HG03095 (cell line): Measurements from ENCODE around the gene LRP8.
"Not testable (repeated sequence)": the region's sequence is repeated elsewhere in the genome, so short reads cannot be mapped to it uniquely, and the experiment has no call there.

Source experiments
- ATAC-seq: cut with Tn5 transposase; IDR thresholded peaks from one replicate; pipeline ENCODE4 v1.9.1; 2021; ENCODE audit warnings: moderate library complexity; ENCODE audit not compliant: unreplicated experiment

LRP8 gene

GRCh38 chr1:53285969-53286760, 41.7 kb downstream of the LRP8 start:
- ATAC-seq, result no peak

- no peak for ATAC-seq
Observed at GRCh38 chr1:53285546-53285945, 42.3 kb downstream of the LRP8 start.

- no peak for ATAC-seq
Observed at GRCh38 chr1:53284224-53285020, 43.4 kb downstream of the LRP8 start.

- not testable (repeated sequence) for ATAC-seq
Observed at GRCh38 chr1:53283156-53283555, 44.7 kb downstream of the LRP8 start.

GRCh38 chr1:53281133-53281532, 46.7 kb downstream of the LRP8 start:
- no peak for ATAC-seq

- ATAC-seq, result no peak
Observed at GRCh38 chr1:53280496-53280895, 47.4 kb downstream of the LRP8 start.

- no peak for ATAC-seq
Observed at GRCh38 chr1:53279296-53280200, 48.3 kb downstream of the LRP8 start.

- no peak for ATAC-seq
Observed at GRCh38 chr1:53278298-53278725, 49.6 kb downstream of the LRP8 start.

GRCh38 chr1:53277326-53277725, 50.5 kb downstream of the LRP8 start:
- no peak for ATAC-seq

GRCh38 chr1:53276902-53277281, 51.0 kb downstream of the LRP8 start:
- no peak for ATAC-seq

- ATAC-seq, result no peak
Observed at GRCh38 chr1:53276153-53276901, 51.5 kb downstream of the LRP8 start.

- no peak for ATAC-seq
Observed at GRCh38 chr1:53275566-53275965, 52.3 kb downstream of the LRP8 start.

- no peak for ATAC-seq
Observed at GRCh38 chr1:53274541-53275185, 53.2 kb downstream of the LRP8 start.

- no peak for ATAC-seq
Observed at GRCh38 chr1:53274026-53274425, 53.8 kb downstream of the LRP8 start.

GRCh38 chr1:53273526-53273925, 54.3 kb downstream of the LRP8 start:
- ATAC-seq, result no peak

GRCh38 chr1:53272349-53272748, 55.5 kb downstream of the LRP8 start:
- no peak for ATAC-seq

- no peak for ATAC-seq
Observed at GRCh38 chr1:53271446-53272090, 56.3 kb downstream of the LRP8 start.

GRCh38 chr1:53270873-53271272, 57.0 kb downstream of the LRP8 start:
- no peak for ATAC-seq

- ATAC-seq, result no peak
Observed at GRCh38 chr1:53270107-53270506, 57.8 kb downstream of the LRP8 start.
